ENCODE results near the gene PUS1.
"Not testable (repeated sequence)": the region's sequence is repeated elsewhere in the genome, so short reads cannot be mapped to it uniquely, and the experiment has no call there.

PUS1 gene

GRCh38 chr12:131928711-131929580 lies at the start of gene PUS1:
Gene PUS1, plus strand, starts transcription at chr12:131929276. Its CDS starts 447 bp downstream, at chr12:131929723.
- Histone ChIP-seq H3K36me3 (ENCODE audit: insufficient read depth, low read length) (peaks cover 34% of the 10 kb centered on the region), H3K79me2 (ENCODE audit: insufficient read depth, low read length) (peaks cover 28% of the 10 kb centered on the region), H3K4me3 (ENCODE audit: low read depth in 1 of 2, low read length in 2 of 2) (peak within 1 kb of the TSS; percentile 97 to 98), H2AFZ (ENCODE audit: low read depth, low read length) (peak within 1 kb of the TSS; percentile 95), H3K4me2 (ENCODE audit: insufficient read depth, low read length) (peak within 1 kb of the TSS; percentile 96), H3K27ac (ENCODE audit: low read length) (peak within 1 kb of the TSS; percentile 80), H4K20me1 (ENCODE audit: insufficient read depth, low read length) (peaks cover 23% of the 10 kb centered on the region), H3K9me3 (ENCODE audit: insufficient read depth, low read length, severe bottlenecking) (no peaks in the 10 kb centered on the region), H3K9ac (ENCODE audit: low read depth, low read length) (peak within 1 kb of the TSS; percentile 86), H3K27me3 (ENCODE audit: insufficient read depth, low read length, poor library complexity) (no peaks in the 10 kb centered on the region), H3K4me1 (ENCODE audit: insufficient read depth, low read length) (peaks cover 33% of the 10 kb centered on the region)
- TF ChIP-seq EZH2 (IDR thresholded peaks at IDR 0.05; ENCODE audit: borderline replicate concordance, low read depth, low read length, severe bottlenecking) (no peak), CTCF (IDR thresholded peaks at IDR 0.05; ENCODE audit: borderline replicate concordance, extremely low read depth, low read length, poor library complexity, severe bottlenecking) (no peak)
- peak; percentile 95 for DNase-seq
- peak; percentile 76 for ATAC-seq (ENCODE audit: insufficient read depth, low read depth)

GRCh38 chr12:131882804-131883520 lies 46.1 kb upstream of the PUS1 start:
- H3K36me3 ChIP-seq (ENCODE audit: insufficient read depth, low read length): no peaks in the 10 kb centered on the region
- no peaks in the 10 kb centered on the region for H3K79me2 ChIP-seq (ENCODE audit: insufficient read depth, low read length)
- H3K27me3 ChIP-seq (ENCODE audit: insufficient read depth, low read length, poor library complexity): no peaks in the 10 kb centered on the region
- no peak overlapping the region for H2AFZ ChIP-seq (ENCODE audit: low read depth, low read length)
- DNase-seq: no peak
- no peak for ATAC-seq (ENCODE audit: insufficient read depth, low read depth)
- H3K9me3 ChIP-seq (ENCODE audit: insufficient read depth, low read length, severe bottlenecking): no peaks in the 10 kb centered on the region
- no peak for TF ChIP-seq CTCF (IDR thresholded peaks at IDR 0.05; ENCODE audit: borderline replicate concordance, extremely low read depth, low read length, poor library complexity, severe bottlenecking)
- TF ChIP-seq EZH2 (IDR thresholded peaks at IDR 0.05; ENCODE audit: borderline replicate concordance, low read depth, low read length, severe bottlenecking): no peak
- no peak overlapping the region for H3K27ac ChIP-seq (ENCODE audit: low read length)
- no peak overlapping the region for H3K4me3 ChIP-seq (ENCODE audit: low read depth in 1 of 2, low read length in 2 of 2)
- H4K20me1 ChIP-seq (ENCODE audit: insufficient read depth, low read length): no peaks in the 10 kb centered on the region
- H3K9ac ChIP-seq (ENCODE audit: low read depth, low read length): no peak overlapping the region
- H3K4me1 ChIP-seq (ENCODE audit: insufficient read depth, low read length): no peaks in the 10 kb centered on the region
- no peak overlapping the region for H3K4me2 ChIP-seq (ENCODE audit: insufficient read depth, low read length)

GRCh38 chr12:131883521-131883900 lies 45.6 kb upstream of the PUS1 start:
- no peak for ATAC-seq (ENCODE audit: insufficient read depth, low read depth)
- Histone ChIP-seq H3K4me2 (ENCODE audit: insufficient read depth, low read length) (no peak overlapping the region), H3K9ac (ENCODE audit: low read depth, low read length) (no peak overlapping the region), H2AFZ (ENCODE audit: low read depth, low read length) (no peak overlapping the region), H3K4me3 (ENCODE audit: low read depth in 1 of 2, low read length in 2 of 2) (no peak overlapping the region), H3K36me3 (ENCODE audit: insufficient read depth, low read length) (no peaks in the 10 kb centered on the region), H3K9me3 (ENCODE audit: insufficient read depth, low read length, severe bottlenecking) (no peaks in the 10 kb centered on the region), H3K4me1 (ENCODE audit: insufficient read depth, low read length) (no peaks in the 10 kb centered on the region), H4K20me1 (ENCODE audit: insufficient read depth, low read length) (no peaks in the 10 kb centered on the region), H3K79me2 (ENCODE audit: insufficient read depth, low read length) (no peaks in the 10 kb centered on the region), H3K27ac (ENCODE audit: low read length) (no peak overlapping the region), H3K27me3 (ENCODE audit: insufficient read depth, low read length, poor library complexity) (no peaks in the 10 kb centered on the region)
- TF ChIP-seq CTCF (IDR thresholded peaks at IDR 0.05; ENCODE audit: borderline replicate concordance, extremely low read depth, low read length, poor library complexity, severe bottlenecking): no peak
- no peak for TF ChIP-seq EZH2 (IDR thresholded peaks at IDR 0.05; ENCODE audit: borderline replicate concordance, low read depth, low read length, severe bottlenecking)
- no peak for DNase-seq

GRCh38 chr12:131885076-131885475 lies 44.0 kb upstream of the PUS1 start:
- not testable (repeated sequence) for DNase-seq; ATAC-seq (ENCODE audit: insufficient read depth, low read depth)

More at GRCh38 chr12:131885076-131885475, 44.0 kb upstream of the PUS1 start:
- H3K27ac ChIP-seq (ENCODE audit: low read length); H3K4me3 ChIP-seq (ENCODE audit: low read depth in 1 of 2, low read length in 2 of 2); H3K36me3 ChIP-seq (ENCODE audit: insufficient read depth, low read length); H3K9ac ChIP-seq (ENCODE audit: low read depth, low read length); H3K9me3 ChIP-seq (ENCODE audit: insufficient read depth, low read length, severe bottlenecking); H2AFZ ChIP-seq (ENCODE audit: low read depth, low read length); H3K79me2 ChIP-seq (ENCODE audit: insufficient read depth, low read length); H3K27me3 ChIP-seq (ENCODE audit: insufficient read depth, low read length, poor library complexity); H3K4me2 ChIP-seq (ENCODE audit: insufficient read depth, low read length); H4K20me1 ChIP-seq (ENCODE audit: insufficient read depth, low read length); H3K4me1 ChIP-seq (ENCODE audit: insufficient read depth, low read length): not testable (repeated sequence)
